Measurements from ENCODE around the gene CREB5.
A peak's percentile ranks its signal among the peaks of the same experiment; 100 is the strongest.
"Not testable (repeated sequence)": the region's sequence is repeated elsewhere in the genome, so short reads cannot be mapped to it uniquely, and the experiment has no call there.

The CREB5 gene

GRCh38 chr7:28773423-28774145 lies 361.3 kb downstream of the CREB5 start:
- no peak overlapping the region for H3K9ac ChIP-seq (ENCODE audit: low read length in 2 of 2)
- no peaks in the 10 kb centered on the region for H3K27me3 ChIP-seq (ENCODE audit: control insufficient read depth in 1 of 2, insufficient read depth in 2 of 2, low read length in 2 of 2)
- H3K4me1 ChIP-seq (ENCODE audit: control insufficient read depth, insufficient read depth, low read length) = no peaks in the 10 kb centered on the region
- no peaks in the 10 kb centered on the region for H3K9me3 ChIP-seq (ENCODE audit: control insufficient read depth in 2 of 2, low read length in 2 of 2)
- H3K36me3 ChIP-seq (ENCODE audit: control insufficient read depth in 2 of 2, insufficient read depth in 2 of 2, low read length in 2 of 2) = no peaks in the 10 kb centered on the region
- no peak overlapping the region for H3K27ac ChIP-seq (ENCODE audit: low read length)
- no peak overlapping the region for H3K4me3 ChIP-seq (ENCODE audit: low read length in 2 of 2)

GRCh38 chr7:28774261-28774988 lies 362.1 kb downstream of the CREB5 start:
- Histone ChIP-seq H3K27ac (ENCODE audit: low read length) (no peak overlapping the region), H3K4me3 (ENCODE audit: low read length in 2 of 2) (no peak overlapping the region), H3K4me1 (ENCODE audit: control insufficient read depth, insufficient read depth, low read length) (no peaks in the 10 kb centered on the region), H3K36me3 (ENCODE audit: control insufficient read depth in 2 of 2, insufficient read depth in 2 of 2, low read length in 2 of 2) (no peaks in the 10 kb centered on the region), H3K9me3 (ENCODE audit: control insufficient read depth in 2 of 2, low read length in 2 of 2) (no peaks in the 10 kb centered on the region), H3K27me3 (ENCODE audit: control insufficient read depth in 1 of 2, insufficient read depth in 2 of 2, low read length in 2 of 2) (no peaks in the 10 kb centered on the region), H3K9ac (ENCODE audit: low read length in 2 of 2) (no peak overlapping the region)

- Histone ChIP-seq H3K9me3 (ENCODE audit: control insufficient read depth in 2 of 2, low read length in 2 of 2) (no peaks in the 10 kb centered on the region), H3K4me1 (ENCODE audit: control insufficient read depth, insufficient read depth, low read length) (no peaks in the 10 kb centered on the region), H3K27me3 (ENCODE audit: control insufficient read depth in 1 of 2, insufficient read depth in 2 of 2, low read length in 2 of 2) (no peaks in the 10 kb centered on the region), H3K4me3 (ENCODE audit: low read length in 2 of 2) (no peak overlapping the region), H3K27ac (ENCODE audit: low read length) (no peak overlapping the region), H3K9ac (ENCODE audit: low read length in 2 of 2) (no peak overlapping the region), H3K36me3 (ENCODE audit: control insufficient read depth in 2 of 2, insufficient read depth in 2 of 2, low read length in 2 of 2) (no peaks in the 10 kb centered on the region)
Observed at GRCh38 chr7:28776463-28777157, 364.3 kb downstream of the CREB5 start.

DNA sequence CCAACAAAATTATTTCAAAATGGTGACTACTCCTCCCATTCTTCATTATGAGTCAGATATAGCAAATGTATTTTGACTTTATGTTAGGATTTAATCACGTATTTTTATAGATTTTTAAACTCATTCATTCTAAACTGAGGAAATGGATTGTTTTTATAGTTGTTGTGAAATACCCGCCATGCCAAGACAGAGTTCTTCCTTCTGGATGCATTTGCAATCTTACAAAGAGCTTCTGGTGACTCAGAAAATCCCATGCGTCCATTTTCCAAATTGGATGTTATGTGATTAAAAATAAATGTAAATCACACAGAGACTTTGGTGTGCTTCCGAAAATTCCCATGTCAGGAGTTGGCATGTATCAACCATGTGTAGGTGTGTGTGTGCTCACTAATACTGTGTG lies 366.5 kb downstream of the CREB5 start:
- H3K4me1 ChIP-seq (ENCODE audit: control insufficient read depth, insufficient read depth, low read length) = no peaks in the 10 kb centered on the region
- H3K9me3 ChIP-seq (ENCODE audit: control insufficient read depth in 2 of 2, low read length in 2 of 2) = no peaks in the 10 kb centered on the region
- no peaks in the 10 kb centered on the region for H3K36me3 ChIP-seq (ENCODE audit: control insufficient read depth in 2 of 2, insufficient read depth in 2 of 2, low read length in 2 of 2)
- H3K27me3 ChIP-seq (ENCODE audit: control insufficient read depth in 1 of 2, insufficient read depth in 2 of 2, low read length in 2 of 2) = no peaks in the 10 kb centered on the region
- H3K27ac ChIP-seq (ENCODE audit: low read length) = no peak overlapping the region
- H3K9ac ChIP-seq (ENCODE audit: low read length in 2 of 2) = no peak overlapping the region
- no peak overlapping the region for H3K4me3 ChIP-seq (ENCODE audit: low read length in 2 of 2)

DNA sequence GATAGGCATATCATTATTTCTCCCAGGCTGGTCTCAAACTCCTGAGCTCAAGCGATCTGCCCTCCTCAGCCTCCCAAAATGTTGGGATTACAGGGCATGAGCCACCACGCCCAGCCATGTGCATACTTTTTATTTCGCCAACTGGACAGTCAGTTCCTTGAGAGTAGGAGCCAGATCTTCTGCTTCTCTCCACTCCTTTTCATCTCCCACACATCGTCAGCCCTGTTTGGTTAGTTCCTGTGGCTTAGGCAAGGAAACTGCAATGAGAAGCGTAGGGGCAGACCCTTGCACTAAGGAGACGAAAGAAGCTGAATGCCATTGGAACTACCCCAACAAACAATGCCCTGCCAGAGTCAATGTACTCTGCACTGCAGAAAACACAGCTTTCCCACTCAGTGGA lies 367.6 kb downstream of the CREB5 start:
- H3K4me3 ChIP-seq (ENCODE audit: low read length in 2 of 2) = no peak overlapping the region
- H3K9me3 ChIP-seq (ENCODE audit: control insufficient read depth in 2 of 2, low read length in 2 of 2) = no peaks in the 10 kb centered on the region
- no peak overlapping the region for H3K27ac ChIP-seq (ENCODE audit: low read length)
- peaks cover 9% of the 10 kb centered on the region for H3K4me1 ChIP-seq (ENCODE audit: control insufficient read depth, insufficient read depth, low read length)
- H3K36me3 ChIP-seq (ENCODE audit: control insufficient read depth in 2 of 2, insufficient read depth in 2 of 2, low read length in 2 of 2) = no peaks in the 10 kb centered on the region
- no peak overlapping the region for H3K9ac ChIP-seq (ENCODE audit: low read length in 2 of 2)
- no peaks in the 10 kb centered on the region for H3K27me3 ChIP-seq (ENCODE audit: control insufficient read depth in 1 of 2, insufficient read depth in 2 of 2, low read length in 2 of 2)

DNA sequence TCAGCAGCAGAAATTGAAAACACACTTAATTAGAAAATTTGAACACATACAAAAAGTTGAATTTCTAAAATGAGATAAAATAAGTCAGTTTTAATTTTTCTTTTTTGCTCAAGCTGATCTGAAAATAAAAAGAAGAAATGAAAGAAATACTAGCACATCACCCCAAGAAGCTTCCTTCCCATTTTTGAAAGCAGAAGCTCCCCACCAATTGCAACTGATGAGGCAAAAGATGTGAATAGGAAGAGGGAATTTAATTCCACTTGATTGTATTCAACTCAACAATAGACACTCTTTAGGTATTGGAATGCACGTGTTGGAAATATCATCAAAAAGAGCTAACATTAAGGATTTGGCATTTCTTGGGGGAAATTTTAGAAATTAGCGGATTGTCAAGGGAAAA lies 370.0 kb downstream of the CREB5 start:
- Histone ChIP-seq H3K4me1 (ENCODE audit: control insufficient read depth, insufficient read depth, low read length) (peaks cover 9% of the 10 kb centered on the region), H3K27ac (ENCODE audit: low read length) (no peak overlapping the region), H3K9ac (ENCODE audit: low read length in 2 of 2) (no peak overlapping the region), H3K9me3 (ENCODE audit: control insufficient read depth in 2 of 2, low read length in 2 of 2) (no peaks in the 10 kb centered on the region), H3K4me3 (ENCODE audit: low read length in 2 of 2) (no peak overlapping the region), H3K27me3 (ENCODE audit: control insufficient read depth in 1 of 2, insufficient read depth in 2 of 2, low read length in 2 of 2) (no peaks in the 10 kb centered on the region), H3K36me3 (ENCODE audit: control insufficient read depth in 2 of 2, insufficient read depth in 2 of 2, low read length in 2 of 2) (no peaks in the 10 kb centered on the region)

DNA sequence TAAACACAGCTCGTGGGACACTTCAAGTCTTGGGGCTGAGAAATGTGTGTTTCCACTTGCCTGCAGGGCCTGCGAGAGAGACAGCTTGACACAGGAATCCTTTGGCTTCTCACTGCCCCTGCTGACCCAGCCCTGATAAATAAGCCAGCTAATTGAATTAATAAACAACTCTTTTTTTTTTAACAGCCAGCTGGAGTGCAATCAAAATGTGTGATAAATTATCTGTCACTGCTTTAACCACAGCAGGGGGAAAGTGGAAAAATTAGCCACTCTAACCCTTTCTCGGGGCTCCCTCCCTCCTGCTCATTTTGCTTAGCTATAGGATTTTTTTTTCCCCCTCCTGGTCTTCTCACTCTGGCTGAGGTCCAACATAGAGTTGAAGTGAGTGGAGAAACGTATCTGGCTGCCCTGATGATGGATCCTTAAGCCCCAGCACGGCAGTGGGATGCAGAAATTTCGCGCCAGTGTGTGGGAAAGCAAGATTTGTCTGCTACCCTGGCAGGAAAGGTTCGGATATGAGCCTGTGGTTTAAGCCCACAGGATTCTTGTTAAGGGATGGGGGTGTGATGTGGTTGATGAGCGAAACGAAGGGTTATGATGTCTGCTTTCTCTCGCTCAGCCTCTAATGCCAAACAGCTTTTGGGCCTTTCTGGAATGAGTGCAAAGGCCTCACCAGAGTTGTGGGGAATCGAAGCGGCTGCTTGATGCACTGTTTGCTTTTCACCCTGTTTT lies 372.0 kb downstream of the CREB5 start:
- no peaks in the 10 kb centered on the region for H3K36me3 ChIP-seq (ENCODE audit: control insufficient read depth in 2 of 2, insufficient read depth in 2 of 2, low read length in 2 of 2)
- no peak overlapping the region for H3K27ac ChIP-seq (ENCODE audit: low read length)
- no peak overlapping the region for H3K4me3 ChIP-seq (ENCODE audit: low read length in 2 of 2)
- peak overlapping the region in 1 of 2 donors; percentile 13 for H3K9ac ChIP-seq (ENCODE audit: low read length in 2 of 2)
- H3K4me1 ChIP-seq (ENCODE audit: control insufficient read depth, insufficient read depth, low read length) = peaks cover 9% of the 10 kb centered on the region
- H3K27me3 ChIP-seq (ENCODE audit: control insufficient read depth in 1 of 2, insufficient read depth in 2 of 2, low read length in 2 of 2) = no peaks in the 10 kb centered on the region
- no peaks in the 10 kb centered on the region for H3K9me3 ChIP-seq (ENCODE audit: control insufficient read depth in 2 of 2, low read length in 2 of 2)

DNA sequence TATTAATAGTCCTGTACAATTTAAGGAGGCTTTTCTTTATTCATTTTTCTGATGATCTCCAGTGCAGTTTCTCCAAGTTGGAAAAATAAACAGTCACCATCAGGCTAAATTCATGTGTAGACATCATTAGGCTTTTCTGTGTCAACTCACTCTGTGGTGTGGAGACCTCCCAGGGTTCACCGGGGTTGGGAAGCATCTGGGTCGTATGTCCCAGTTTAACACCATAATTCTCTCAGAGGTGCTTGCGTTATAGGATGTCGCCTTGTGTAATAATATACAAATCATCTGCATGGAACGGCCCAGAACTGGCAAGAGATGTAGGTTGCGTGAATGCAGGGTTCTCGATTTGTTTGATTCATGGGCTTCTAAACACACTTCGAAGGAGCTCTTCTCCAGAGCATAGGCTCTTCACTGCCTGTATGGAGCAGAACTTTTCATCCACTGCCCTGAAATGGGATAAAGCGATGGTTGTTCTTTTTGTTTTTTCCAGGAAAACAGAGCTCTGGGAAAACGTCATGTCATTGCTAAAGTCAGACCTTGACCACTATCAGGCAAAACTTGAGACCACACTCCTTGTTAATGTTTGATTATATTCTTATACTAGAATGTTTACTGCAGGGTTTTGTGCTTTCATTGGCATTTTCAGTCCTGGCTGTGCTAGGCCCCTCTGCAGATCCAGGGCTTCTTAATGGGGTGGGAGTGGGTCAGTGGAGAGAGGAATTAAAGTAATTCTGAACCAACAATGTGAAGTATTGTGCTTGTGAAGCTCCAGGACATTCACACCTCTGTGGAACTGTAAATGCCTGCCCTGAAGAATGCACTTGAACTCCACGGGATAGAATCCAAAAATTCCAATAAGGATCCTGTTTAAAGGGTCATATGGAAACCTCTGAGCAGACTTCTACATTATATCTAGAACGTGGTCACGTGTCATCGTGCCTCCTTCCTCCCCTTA lies 373.0 kb downstream of the CREB5 start:
- peaks cover 9% of the 10 kb centered on the region for H3K4me1 ChIP-seq (ENCODE audit: control insufficient read depth, insufficient read depth, low read length)
- no peak overlapping the region for H3K9ac ChIP-seq (ENCODE audit: low read length in 2 of 2)
- H3K4me3 ChIP-seq (ENCODE audit: low read length in 2 of 2) = no peak overlapping the region
- H3K27ac ChIP-seq (ENCODE audit: low read length) = no peak overlapping the region
- H3K9me3 ChIP-seq (ENCODE audit: control insufficient read depth in 2 of 2, low read length in 2 of 2) = no peaks in the 10 kb centered on the region
- no peaks in the 10 kb centered on the region for H3K27me3 ChIP-seq (ENCODE audit: control insufficient read depth in 1 of 2, insufficient read depth in 2 of 2, low read length in 2 of 2)
- no peaks in the 10 kb centered on the region for H3K36me3 ChIP-seq (ENCODE audit: control insufficient read depth in 2 of 2, insufficient read depth in 2 of 2, low read length in 2 of 2)

DNA sequence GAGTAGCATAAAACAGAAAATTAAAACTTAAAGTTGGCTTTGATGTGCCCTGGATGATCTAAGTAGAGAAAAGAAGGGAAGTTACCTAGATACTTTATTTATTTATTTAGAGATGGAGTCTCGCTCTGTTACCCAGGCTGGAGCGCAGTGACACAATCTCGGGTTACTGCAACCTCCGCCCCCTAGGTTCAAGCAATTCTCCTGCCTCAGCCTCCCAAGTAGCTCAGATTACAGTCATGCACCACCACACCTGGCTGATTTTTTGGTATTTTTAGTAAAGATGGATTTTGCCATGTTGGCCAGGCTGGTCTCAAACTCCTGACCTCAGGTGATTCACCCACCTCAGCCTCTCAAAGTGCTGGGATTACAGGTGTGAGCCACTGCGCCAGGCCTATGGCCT lies 373.8 kb downstream of the CREB5 start:
- H3K36me3 ChIP-seq (ENCODE audit: control insufficient read depth in 2 of 2, insufficient read depth in 2 of 2, low read length in 2 of 2); H3K4me3 ChIP-seq (ENCODE audit: low read length in 2 of 2); H3K27ac ChIP-seq (ENCODE audit: low read length); H3K9me3 ChIP-seq (ENCODE audit: control insufficient read depth in 2 of 2, low read length in 2 of 2); H3K4me1 ChIP-seq (ENCODE audit: control insufficient read depth, insufficient read depth, low read length); H3K27me3 ChIP-seq (ENCODE audit: control insufficient read depth in 1 of 2, insufficient read depth in 2 of 2, low read length in 2 of 2); H3K9ac ChIP-seq (ENCODE audit: low read length in 2 of 2): not testable (repeated sequence)

- no peaks in the 10 kb centered on the region for H3K9me3 ChIP-seq (ENCODE audit: control insufficient read depth in 2 of 2, low read length in 2 of 2)
- H3K27ac ChIP-seq (ENCODE audit: low read length) = no peak overlapping the region
- no peaks in the 10 kb centered on the region for H3K27me3 ChIP-seq (ENCODE audit: control insufficient read depth in 1 of 2, insufficient read depth in 2 of 2, low read length in 2 of 2)
- no peaks in the 10 kb centered on the region for H3K36me3 ChIP-seq (ENCODE audit: control insufficient read depth in 2 of 2, insufficient read depth in 2 of 2, low read length in 2 of 2)
- H3K4me1 ChIP-seq (ENCODE audit: control insufficient read depth, insufficient read depth, low read length) = peaks cover 9% of the 10 kb centered on the region
- H3K9ac ChIP-seq (ENCODE audit: low read length in 2 of 2) = no peak overlapping the region
- no peak overlapping the region for H3K4me3 ChIP-seq (ENCODE audit: low read length in 2 of 2)
Observed at GRCh38 chr7:28787106-28787505, 374.8 kb downstream of the CREB5 start.

Measured in stomach smooth muscle (tissue), 2 donors.